ENCODE measurements around the gene CASK. TPM values are rescaled to one million over a fixed set of nuclear protein-coding genes. Genes with fewer than 3 reads are reported as not detected.

Gene CASK
- total RNA-seq, 1 donor from 2014 or later = 33.7 TPM

- Histone ChIP-seq H3K36me3 (no peaks in the 10 kb centered on the region), H3K4me3 (no peak overlapping the region), H3K27me3 (no peaks in the 10 kb centered on the region), H3K9me3 (no peaks in the 10 kb centered on the region), H3K27ac (no peak overlapping the region), H3K4me1 (no peaks in the 10 kb centered on the region)
- no peak for DNase-seq (ENCODE audit: low spot score in 2 of 2)
- TF ChIP-seq, protein P1, sequence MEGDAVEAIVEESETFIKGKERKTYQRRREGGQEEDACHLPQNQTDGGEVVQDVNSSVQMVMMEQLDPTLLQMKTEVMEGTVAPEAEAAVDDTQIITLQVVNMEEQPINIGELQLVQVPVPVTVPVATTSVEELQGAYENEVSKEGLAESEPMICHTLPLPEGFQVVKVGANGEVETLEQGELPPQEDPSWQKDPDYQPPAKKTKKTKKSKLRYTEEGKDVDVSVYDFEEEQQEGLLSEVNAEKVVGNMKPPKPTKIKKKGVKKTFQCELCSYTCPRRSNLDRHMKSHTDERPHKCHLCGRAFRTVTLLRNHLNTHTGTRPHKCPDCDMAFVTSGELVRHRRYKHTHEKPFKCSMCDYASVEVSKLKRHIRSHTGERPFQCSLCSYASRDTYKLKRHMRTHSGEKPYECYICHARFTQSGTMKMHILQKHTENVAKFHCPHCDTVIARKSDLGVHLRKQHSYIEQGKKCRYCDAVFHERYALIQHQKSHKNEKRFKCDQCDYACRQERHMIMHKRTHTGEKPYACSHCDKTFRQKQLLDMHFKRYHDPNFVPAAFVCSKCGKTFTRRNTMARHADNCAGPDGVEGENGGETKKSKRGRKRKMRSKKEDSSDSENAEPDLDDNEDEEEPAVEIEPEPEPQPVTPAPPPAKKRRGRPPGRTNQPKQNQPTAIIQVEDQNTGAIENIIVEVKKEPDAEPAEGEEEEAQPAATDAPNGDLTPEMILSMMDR (IDR thresholded peaks at IDR 0.05) = no peak
- intact Hi-C loops (cut with DNase I) = no loop called here
Observed at GRCh38 chrX:41475591-41476241, 447.6 kb downstream of the CASK start.

- H3K36me3 ChIP-seq = no peaks in the 10 kb centered on the region
- no peaks in the 10 kb centered on the region for H3K9me3 ChIP-seq
- no peak for DNase-seq (ENCODE audit: low spot score in 2 of 2)
- H3K27me3 ChIP-seq = no peaks in the 10 kb centered on the region
- H3K4me3 ChIP-seq = no peak overlapping the region
- H3K27ac ChIP-seq = no peak overlapping the region
- H3K4me1 ChIP-seq = no peaks in the 10 kb centered on the region
- TF ChIP-seq, protein P1 (IDR thresholded peaks at IDR 0.05) = no peak
- intact Hi-C loops (cut with DNase I) = no loop called here
Observed at GRCh38 chrX:41475191-41475590, 448.2 kb downstream of the CASK start.

DNA sequence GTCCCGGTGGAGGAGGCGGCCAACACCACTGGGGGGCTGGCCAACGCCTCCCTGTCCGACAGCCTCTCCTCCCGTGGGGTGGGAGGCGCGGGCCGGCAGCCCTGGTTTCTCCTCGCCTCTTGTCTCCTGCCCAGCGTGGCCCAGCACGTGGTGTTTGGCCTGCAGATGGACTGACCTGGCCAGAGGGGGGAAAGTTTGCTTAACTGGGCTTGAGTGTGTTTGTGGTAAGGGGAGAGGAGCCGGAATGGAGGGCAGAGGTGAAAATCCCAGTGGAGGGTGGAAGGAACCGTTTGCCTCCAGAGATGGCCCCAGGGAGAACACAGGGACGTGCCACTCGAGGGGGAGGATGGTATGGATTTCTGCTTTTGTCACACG is 448.6 kb downstream of the CASK start:
- intact Hi-C loops (cut with DNase I) = no loop called here
- H3K27ac ChIP-seq = no peak overlapping the region
- no peaks in the 10 kb centered on the region for H3K36me3 ChIP-seq

GRCh38 chrX:41473936-41474725 is 449.2 kb downstream of the CASK start:
- Histone ChIP-seq H3K27ac (no peak overlapping the region), H3K4me3 (no peak overlapping the region), H3K4me1 (no peaks in the 10 kb centered on the region), H3K9me3 (no peaks in the 10 kb centered on the region), H3K36me3 (no peaks in the 10 kb centered on the region), H3K27me3 (no peaks in the 10 kb centered on the region)
- intact Hi-C loops (cut with DNase I) = no loop called here
- no peak for DNase-seq (ENCODE audit: low spot score in 2 of 2)
- TF ChIP-seq, protein P1 (IDR thresholded peaks at IDR 0.05) = no peak

More for the DNA sequence above, 448.6 kb downstream of the CASK start:
- H3K9me3 ChIP-seq = no peaks in the 10 kb centered on the region
- no peak overlapping the region for H3K4me3 ChIP-seq
- TF ChIP-seq, protein P1 (IDR thresholded peaks at IDR 0.05) = no peak
- no peak for DNase-seq (ENCODE audit: low spot score in 2 of 2)
- no peaks in the 10 kb centered on the region for H3K4me1 ChIP-seq
- no peaks in the 10 kb centered on the region for H3K27me3 ChIP-seq

- DNase-seq (ENCODE audit: low spot score in 2 of 2) = no peak
Observed at GRCh38 chrX:41472231-41472815, 451.0 kb downstream of the CASK start.

More at GRCh38 chrX:41472231-41472815, 451.0 kb downstream of the CASK start:
- no peaks in the 10 kb centered on the region for H3K36me3 ChIP-seq
- intact Hi-C loops (cut with DNase I) = no loop called here
- H3K9me3 ChIP-seq = no peaks in the 10 kb centered on the region
- H3K4me1 ChIP-seq = no peaks in the 10 kb centered on the region
- no peak overlapping the region for H3K27ac ChIP-seq
- H3K4me3 ChIP-seq = no peak overlapping the region
- no peaks in the 10 kb centered on the region for H3K27me3 ChIP-seq
- TF ChIP-seq, protein P1 (IDR thresholded peaks at IDR 0.05) = no peak

All from ascending aorta (tissue), 2 donors.